Measurements from ENCODE around the gene KDM7A. TPM values are rescaled to one million over a fixed set of nuclear protein-coding genes. Genes with fewer than 3 reads are reported as not detected.

Gene KDM7A
- total RNA-seq, 1 donor from 2014 or later = 7.6 TPM

GRCh38 chr7:140197938-140198337, 21.2 kb upstream of the KDM7A start:
- TF ChIP-seq CTCF (conservative IDR thresholded peaks at IDR 0.05; ENCODE audit: low read depth, low read length) = no peak
- DNase-seq (ENCODE audit: low read depth) = no peak

GRCh38 chr7:140197218-140197890, 20.6 kb upstream of the KDM7A start:
- DNase-seq (ENCODE audit: low read depth) = no peak
- H3K4me3 ChIP-seq (ENCODE audit: low read depth, low read length) = no peak overlapping the region
- TF ChIP-seq CTCF (conservative IDR thresholded peaks at IDR 0.05; ENCODE audit: low read depth, low read length) = no peak

More at GRCh38 chr7:140197938-140198337, 21.2 kb upstream of the KDM7A start:
- H3K4me3 ChIP-seq (ENCODE audit: low read depth, low read length) = no peak overlapping the region

- no peak for DNase-seq (ENCODE audit: low read depth)
Observed at GRCh38 chr7:140196361-140197217, 19.8 kb upstream of the KDM7A start.

GRCh38 chr7:140195859-140196258, 19.1 kb upstream of the KDM7A start:
- DNase-seq (ENCODE audit: low read depth) = no peak
- no peak for TF ChIP-seq CTCF (conservative IDR thresholded peaks at IDR 0.05; ENCODE audit: low read depth, low read length)
- H3K4me3 ChIP-seq (ENCODE audit: low read depth, low read length) = no peak overlapping the region

More at GRCh38 chr7:140196361-140197217, 19.8 kb upstream of the KDM7A start:
- H3K4me3 ChIP-seq (ENCODE audit: low read depth, low read length) = no peak overlapping the region
- no peak for TF ChIP-seq CTCF (conservative IDR thresholded peaks at IDR 0.05; ENCODE audit: low read depth, low read length)

GRCh38 chr7:140192620-140193019, 15.8 kb upstream of the KDM7A start:
- no peak overlapping the region for H3K4me3 ChIP-seq (ENCODE audit: low read depth, low read length)
- DNase-seq (ENCODE audit: low read depth) = no peak
- no peak for TF ChIP-seq CTCF (conservative IDR thresholded peaks at IDR 0.05; ENCODE audit: low read depth, low read length)

GRCh38 chr7:140192176-140192575, 15.4 kb upstream of the KDM7A start:
- TF ChIP-seq CTCF (conservative IDR thresholded peaks at IDR 0.05; ENCODE audit: low read depth, low read length) = no peak
- no peak overlapping the region for H3K4me3 ChIP-seq (ENCODE audit: low read depth, low read length)
- DNase-seq (ENCODE audit: low read depth) = no peak

All from epithelial cell of proximal tubule (primary cell).